Choroid plexus epithelial cell (primary cell): Measurements from ENCODE around the gene WDR87.

Experiments
- DNase-seq: peaks from one replicate; pipeline ENCODE4 v3.0.0-alpha.2; 2010; ENCODE audit warnings: low read depth
- H3K4me3 ChIP-seq: 2 replicates; pipeline ENCODE4 v1.5.1; 2011; ENCODE audit warnings: low read depth, mild to moderate bottlenecking, control low read depth, low read length, moderate library complexity
- TF ChIP-seq, protein P1 (sequence below): conservative IDR thresholded peaks from 2 replicates; pipeline ENCODE4 v1.5.1; 2011; ENCODE audit warnings: low read depth, mild to moderate bottlenecking, control low read depth, inconsistent platforms, low read length, moderate library complexity

Gene WDR87

DNA sequence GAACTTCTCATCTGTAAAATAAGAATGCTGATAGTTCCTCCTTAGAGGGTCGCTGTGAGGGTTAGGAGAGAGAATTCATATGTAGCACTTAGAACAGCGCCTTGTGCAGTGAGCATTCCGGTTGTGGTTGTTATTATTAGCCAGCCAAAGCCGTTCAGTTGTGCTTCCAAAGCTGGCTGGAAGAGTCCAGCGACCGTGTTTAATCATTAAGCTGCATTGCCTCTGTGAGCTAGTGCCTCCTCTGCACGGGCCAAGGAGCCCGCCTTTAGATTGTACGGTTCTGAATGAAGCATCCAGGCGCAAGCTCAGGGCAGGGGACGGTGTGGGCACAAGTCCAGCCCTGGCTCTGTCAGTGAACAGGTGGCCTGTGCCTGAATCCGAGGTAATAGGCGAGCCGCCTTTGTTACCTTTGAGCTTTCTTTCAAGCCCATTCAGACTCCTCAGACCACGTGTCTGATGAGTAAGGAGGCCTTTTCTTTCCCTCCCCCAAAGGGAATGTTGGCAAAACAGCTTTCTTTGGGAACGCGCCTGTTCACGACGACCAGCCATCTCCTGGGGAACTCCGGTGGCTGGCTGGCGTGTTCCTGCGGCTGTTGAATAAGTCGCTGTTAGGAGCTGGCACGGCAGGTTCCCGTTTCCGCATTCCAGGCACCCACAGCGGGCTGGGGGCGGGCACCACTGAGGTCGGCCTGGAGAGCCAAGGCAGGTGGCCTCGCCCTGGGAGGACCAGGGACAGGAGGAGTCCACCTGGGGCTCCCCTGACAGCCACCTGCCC, 25.7 kb upstream of the WDR87 start:
- TF ChIP-seq, protein P1, sequence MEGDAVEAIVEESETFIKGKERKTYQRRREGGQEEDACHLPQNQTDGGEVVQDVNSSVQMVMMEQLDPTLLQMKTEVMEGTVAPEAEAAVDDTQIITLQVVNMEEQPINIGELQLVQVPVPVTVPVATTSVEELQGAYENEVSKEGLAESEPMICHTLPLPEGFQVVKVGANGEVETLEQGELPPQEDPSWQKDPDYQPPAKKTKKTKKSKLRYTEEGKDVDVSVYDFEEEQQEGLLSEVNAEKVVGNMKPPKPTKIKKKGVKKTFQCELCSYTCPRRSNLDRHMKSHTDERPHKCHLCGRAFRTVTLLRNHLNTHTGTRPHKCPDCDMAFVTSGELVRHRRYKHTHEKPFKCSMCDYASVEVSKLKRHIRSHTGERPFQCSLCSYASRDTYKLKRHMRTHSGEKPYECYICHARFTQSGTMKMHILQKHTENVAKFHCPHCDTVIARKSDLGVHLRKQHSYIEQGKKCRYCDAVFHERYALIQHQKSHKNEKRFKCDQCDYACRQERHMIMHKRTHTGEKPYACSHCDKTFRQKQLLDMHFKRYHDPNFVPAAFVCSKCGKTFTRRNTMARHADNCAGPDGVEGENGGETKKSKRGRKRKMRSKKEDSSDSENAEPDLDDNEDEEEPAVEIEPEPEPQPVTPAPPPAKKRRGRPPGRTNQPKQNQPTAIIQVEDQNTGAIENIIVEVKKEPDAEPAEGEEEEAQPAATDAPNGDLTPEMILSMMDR = peak; percentile 28
- peak overlapping the region; percentile 42 for H3K4me3 ChIP-seq
- DNase-seq = peak; percentile 67

DNA sequence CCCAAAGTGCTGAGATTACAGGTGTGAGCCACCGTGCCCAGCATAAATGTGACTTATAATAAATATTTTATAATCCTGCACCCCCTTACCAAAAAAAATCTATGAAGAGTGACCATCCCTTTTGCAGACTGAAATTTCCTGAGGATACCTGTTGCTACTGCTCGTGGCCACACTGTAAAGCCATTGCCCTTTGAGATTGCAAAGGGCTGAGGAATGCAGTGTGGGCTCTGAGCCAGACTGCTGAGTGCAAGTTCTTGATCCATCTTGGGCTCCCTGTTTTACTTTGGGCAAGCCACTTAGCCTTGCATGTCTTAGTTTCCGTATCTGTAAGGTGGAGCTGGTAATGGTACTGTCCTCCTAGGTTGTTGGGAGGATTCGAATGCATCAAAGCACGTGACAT, 24.0 kb upstream of the WDR87 start:
- DNase-seq = peak; percentile 64
- no peak overlapping the region for H3K4me3 ChIP-seq
- TF ChIP-seq, protein P1 = no peak

DNA sequence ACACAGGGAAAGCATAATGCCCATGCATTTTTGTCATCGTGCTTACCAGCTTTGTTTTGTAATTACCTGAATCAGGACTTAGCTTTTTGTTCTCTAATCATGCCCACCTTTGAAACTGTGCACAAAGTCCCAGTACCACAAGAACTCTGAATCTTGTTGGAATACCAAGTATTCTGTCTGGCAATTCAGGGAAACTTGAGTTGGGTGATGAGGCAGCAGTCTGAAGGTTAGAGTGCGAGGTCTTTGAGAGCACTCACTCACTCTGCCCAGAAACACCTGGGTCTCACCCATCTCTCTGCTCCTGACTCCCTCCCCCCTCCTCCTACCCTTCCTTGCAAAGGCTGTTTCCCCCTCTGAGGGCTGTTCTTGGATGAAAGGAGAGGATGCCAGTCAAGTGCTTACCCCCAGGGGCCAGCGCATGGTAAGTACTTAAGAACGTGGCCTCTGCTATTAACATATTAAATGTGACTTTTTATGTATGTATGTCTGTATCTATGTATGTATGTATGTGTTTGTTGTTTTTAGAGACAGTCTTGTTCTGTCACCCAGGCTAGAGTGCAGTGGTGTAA, 23.0 kb upstream of the WDR87 start:
- no peak for DNase-seq
- TF ChIP-seq, protein P1 = no peak
- H3K4me3 ChIP-seq = no peak overlapping the region

DNA sequence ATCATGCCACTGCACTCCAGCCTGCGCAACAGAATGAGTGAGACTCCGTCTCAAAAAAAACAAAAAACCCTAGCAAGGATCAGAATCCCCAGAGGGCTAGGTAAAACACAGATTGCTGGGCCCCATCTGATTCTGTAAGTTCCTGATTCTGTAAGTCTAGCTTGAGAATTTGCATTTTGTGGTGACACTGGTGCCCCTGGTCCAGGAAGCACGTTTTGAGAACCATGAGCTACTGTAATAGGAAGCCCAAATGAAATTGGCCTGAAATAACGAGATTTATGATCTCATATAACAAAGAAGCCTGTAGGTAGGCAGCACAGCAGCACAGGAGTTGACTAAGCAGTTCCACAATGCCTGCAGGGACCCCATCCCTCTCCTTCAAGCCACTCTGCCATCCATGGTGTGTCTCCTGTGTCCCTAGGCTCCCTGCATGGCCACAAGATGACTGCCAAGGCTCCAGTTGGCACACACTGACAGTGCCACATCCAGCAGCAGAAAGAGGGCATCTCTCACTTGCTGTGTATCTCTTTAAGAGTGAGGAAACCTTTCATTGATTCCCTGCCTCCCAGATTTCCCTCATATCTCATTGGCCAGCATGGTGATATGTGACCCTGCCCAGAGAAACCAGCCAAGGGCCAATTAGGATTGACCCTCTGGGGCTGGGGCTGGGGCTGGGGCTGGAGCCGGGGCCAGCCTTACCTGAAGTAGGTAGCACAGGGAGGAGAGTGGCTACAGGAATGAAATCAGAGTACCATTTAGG, 22.3 kb upstream of the WDR87 start:
- TF ChIP-seq, protein P1 = no peak
- no peak overlapping the region for H3K4me3 ChIP-seq
- no peak for DNase-seq

DNA sequence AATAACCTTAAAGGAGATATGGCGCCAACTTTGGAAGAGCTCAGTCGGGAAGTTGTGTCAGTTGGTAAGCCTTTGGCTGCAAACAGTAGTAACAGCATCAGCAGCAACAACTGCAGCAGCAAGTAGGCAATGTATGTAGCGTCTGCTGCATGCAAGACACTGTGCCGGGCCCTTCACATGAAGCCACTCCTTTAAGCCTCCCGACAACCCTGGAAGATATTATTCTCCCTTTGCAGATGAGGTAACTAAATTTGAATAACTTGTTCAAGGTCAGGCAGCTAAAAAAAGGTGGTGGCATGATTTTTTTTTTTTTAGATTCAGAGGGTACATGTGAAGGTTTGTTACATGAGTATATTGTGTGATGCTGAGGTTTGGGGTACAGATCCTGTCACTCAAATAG, 20.3 kb upstream of the WDR87 start:
- H3K4me3 ChIP-seq = no peak overlapping the region
- DNase-seq = no peak
- TF ChIP-seq, protein P1 = no peak

DNA sequence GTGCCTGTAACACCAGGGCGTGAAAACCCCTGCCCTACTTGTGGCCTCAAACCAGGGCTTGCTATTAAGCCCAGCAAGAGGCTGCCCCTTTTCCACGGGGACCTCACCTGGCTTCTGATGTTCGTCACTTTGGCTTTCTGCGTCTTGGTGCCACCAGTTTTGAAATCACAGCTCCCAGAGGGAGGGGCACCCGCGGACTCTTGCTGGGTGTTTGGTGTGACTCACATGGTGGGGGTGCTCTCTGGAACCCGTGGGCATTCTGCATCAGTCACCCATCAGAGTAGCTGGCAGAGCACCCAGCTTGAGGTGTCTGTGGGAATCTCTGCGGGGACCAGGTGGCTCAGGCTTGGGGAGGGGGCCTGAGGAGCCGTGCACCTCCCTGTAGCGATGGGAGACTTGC, 19.9 kb upstream of the WDR87 start:
- no peak overlapping the region for H3K4me3 ChIP-seq
- TF ChIP-seq, protein P1 = no peak
- no peak for DNase-seq
